SKM-1 treated with dmso at 0.1 percent for 144 hours (cell line): ENCODE results near the gene CDC42SE2.

Experiments used
- DNase-seq: peaks from one replicate; lab custom pipeline; 2025; ENCODE audit not compliant: unreplicated experiment; lab: John Stamatoyannopoulos, UW

Gene CDC42SE2

GRCh38 chr5:131426011-131426410 is 162.2 kb downstream of the CDC42SE2 start:
- DNase-seq: no peak

GRCh38 chr5:131430794-131431193 is 166.9 kb downstream of the CDC42SE2 start:
- DNase-seq: no peak

- no peak for DNase-seq
Measured at GRCh38 chr5:131431794-131432193, 167.9 kb downstream of the CDC42SE2 start.

GRCh38 chr5:131433109-131433508 is 169.3 kb downstream of the CDC42SE2 start:
- DNase-seq: no peak

- DNase-seq: no peak
Measured at GRCh38 chr5:131436081-131436480, 172.2 kb downstream of the CDC42SE2 start.

GRCh38 chr5:131441184-131441583 is 177.3 kb downstream of the CDC42SE2 start:
- DNase-seq: no peak
